Measurements from ENCODE around the gene UNC5C.

The UNC5C gene

DNA sequence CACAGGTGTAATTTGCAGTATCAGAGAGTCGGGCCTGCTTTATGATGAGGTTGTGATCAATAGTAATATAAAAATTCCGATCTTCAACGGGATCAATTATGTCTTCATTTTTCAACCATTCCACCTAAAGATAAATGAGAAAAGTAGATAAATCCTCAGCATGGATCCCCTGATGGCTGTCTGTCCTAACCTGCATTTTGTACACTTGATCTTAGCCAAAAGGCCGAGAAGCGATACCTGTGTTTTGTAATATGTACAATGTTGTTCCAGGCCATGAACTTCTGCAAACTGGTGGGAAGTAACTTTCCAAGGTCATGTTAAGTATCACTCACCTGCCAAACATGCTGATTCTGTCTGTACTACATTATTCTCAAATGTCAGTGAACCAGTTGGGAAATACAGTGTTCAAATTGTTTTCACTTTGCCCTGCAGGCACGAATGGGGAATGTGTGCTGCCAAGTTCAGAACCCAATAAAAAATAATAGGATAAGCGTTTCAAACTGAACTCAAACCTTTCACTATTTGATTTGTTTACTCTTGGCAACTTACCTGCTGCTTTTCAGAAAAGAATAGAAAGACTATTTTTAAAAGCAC, 298.1 kb downstream of the UNC5C start:
- no peak for DNase-seq (ENCODE audit: extremely low read depth, low read depth)
- H3K4me3 ChIP-seq (replicated peaks; ENCODE audit: low read depth, low read length) = no peak overlapping the region
- no peak for TF ChIP-seq CTCF (IDR thresholded peaks at IDR 0.05; ENCODE audit: low read depth, low read length, missing control alignments)

GRCh38 chr4:95249426-95250021, 299.2 kb downstream of the UNC5C start:
- no peak for DNase-seq (ENCODE audit: extremely low read depth, low read depth)
- H3K4me3 ChIP-seq (replicated peaks; ENCODE audit: low read depth, low read length) = no peak overlapping the region
- no peak for TF ChIP-seq CTCF (IDR thresholded peaks at IDR 0.05; ENCODE audit: low read depth, low read length, missing control alignments)

GRCh38 chr4:95248720-95249425, 299.9 kb downstream of the UNC5C start:
- no peak for DNase-seq (ENCODE audit: extremely low read depth, low read depth)
- no peak for TF ChIP-seq CTCF (IDR thresholded peaks at IDR 0.05; ENCODE audit: low read depth, low read length, missing control alignments)

GRCh38 chr4:95243892-95244291, 304.9 kb downstream of the UNC5C start:
- DNase-seq (ENCODE audit: extremely low read depth, low read depth) = no peak
- no peak overlapping the region for H3K4me3 ChIP-seq (replicated peaks; ENCODE audit: low read depth, low read length)
- TF ChIP-seq CTCF (IDR thresholded peaks at IDR 0.05; ENCODE audit: low read depth, low read length, missing control alignments) = no peak

More at GRCh38 chr4:95248720-95249425, 299.9 kb downstream of the UNC5C start:
- no peak overlapping the region for H3K4me3 ChIP-seq (replicated peaks; ENCODE audit: low read depth, low read length)

DNA sequence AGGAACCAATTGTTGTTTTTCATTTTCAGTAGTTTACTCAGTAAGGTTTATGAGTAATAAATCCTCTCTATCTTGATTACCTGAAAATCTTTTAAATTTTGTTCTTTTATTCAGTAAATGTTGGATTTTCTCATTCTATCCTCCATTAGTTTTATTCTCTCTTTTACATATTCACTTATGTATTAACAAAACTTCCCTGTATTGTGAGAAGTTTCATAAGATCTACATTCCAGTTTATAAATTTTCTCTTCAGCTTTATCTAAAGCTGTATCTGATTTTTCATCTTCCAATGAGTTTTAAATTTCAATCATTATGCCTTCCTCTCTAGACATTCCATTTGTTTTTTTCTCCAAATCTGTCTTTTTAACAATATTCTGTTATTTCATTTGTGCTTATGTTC, 310.2 kb downstream of the UNC5C start:
- no peak for DNase-seq (ENCODE audit: extremely low read depth, low read depth)
- H3K4me3 ChIP-seq (replicated peaks; ENCODE audit: low read depth, low read length) = no peak overlapping the region
- no peak for TF ChIP-seq CTCF (IDR thresholded peaks at IDR 0.05; ENCODE audit: low read depth, low read length, missing control alignments)

DNA sequence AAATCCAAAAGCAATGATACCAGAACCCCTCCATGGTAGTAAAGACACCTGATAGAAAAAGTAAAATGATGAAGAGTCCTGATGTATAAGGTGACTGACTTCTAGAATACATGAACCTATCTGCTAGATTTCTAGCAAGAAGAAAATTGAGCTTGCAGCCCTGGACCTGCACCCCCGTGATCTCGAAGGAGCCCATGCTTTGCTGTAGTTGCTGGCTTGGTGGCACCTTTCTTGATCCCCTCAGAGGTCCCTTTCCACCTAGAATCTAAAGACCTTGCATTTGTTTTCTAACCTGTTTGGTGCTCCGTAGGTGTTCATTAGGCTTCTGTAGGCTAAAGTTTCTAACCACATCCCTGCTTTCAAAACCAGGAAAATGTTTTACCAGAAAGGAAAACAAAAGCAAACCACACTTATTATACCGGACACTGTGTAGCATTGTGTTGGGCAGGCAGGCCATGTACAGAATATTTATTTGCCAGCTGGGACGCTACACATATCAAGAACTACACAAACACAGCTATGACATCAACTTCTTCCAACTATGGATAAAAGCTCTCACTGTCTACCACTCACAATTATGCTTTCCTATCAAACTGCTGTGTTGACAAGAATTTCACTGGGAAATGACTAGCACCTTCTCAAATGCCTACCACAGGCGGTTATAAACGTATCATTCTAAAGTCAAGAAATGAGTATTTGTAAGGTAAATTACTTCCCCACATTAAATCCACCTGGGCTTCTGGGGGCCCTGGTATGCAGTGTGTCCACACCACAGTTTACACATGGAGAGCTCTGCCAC, 316.2 kb downstream of the UNC5C start:
- no peak overlapping the region for H3K4me3 ChIP-seq (replicated peaks; ENCODE audit: low read depth, low read length)
- TF ChIP-seq CTCF (IDR thresholded peaks at IDR 0.05; ENCODE audit: low read depth, low read length, missing control alignments) = no peak
- no peak for DNase-seq (ENCODE audit: extremely low read depth, low read depth)
